Endometrial microvascular endothelial cells (primary cell): Measurements from ENCODE around the gene RAN. TPM values are rescaled to one million over a fixed set of nuclear protein-coding genes. Genes with fewer than 3 reads are reported as not detected.
"Not testable (repeated sequence)": the region's sequence is repeated elsewhere in the genome, so short reads cannot be mapped to it uniquely, and the experiment has no call there.

ENCODE experiments used
- in situ Hi-C: cut with HindIII; loops from 2 replicates; pipeline ENCODE4 v1.10.0; 2017; ENCODE audit warnings: low sequenced_read_pairs, low pct_unique_long_range_greater_than_20kb; ENCODE audit errors: inconsistent ontology term
- total RNA-seq: library from RNA; depleted of rRNA; stranded (reverse); fragments of >200 nt; gene quantifications from one replicate; pipeline ENCODE4 v1.2.3, GENCODE V29; 2015; ENCODE audit errors: inconsistent ontology term

Gene RAN
- total RNA-seq, 1 donor from 2014 or later = 572 TPM

DNA sequence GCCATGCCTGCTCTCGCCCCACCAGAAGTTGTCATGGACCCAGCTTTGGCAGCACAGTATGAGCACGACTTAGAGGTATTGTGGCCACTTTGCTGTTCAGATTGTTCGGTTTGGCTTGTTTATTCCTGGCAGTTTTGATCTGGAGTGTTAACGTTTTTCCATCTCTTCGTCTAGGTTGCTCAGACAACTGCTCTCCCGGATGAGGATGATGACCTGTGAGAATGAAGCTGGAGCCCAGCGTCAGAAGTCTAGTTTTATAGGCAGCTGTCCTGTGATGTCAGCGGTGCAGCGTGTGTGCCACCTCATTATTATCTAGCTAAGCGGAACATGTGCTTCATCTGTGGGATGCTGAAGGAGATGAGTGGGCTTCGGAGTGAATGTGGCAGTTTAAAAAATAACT lies 3.8 kb downstream of the RAN start:
- in situ Hi-C loops = not testable (repeated sequence)

GRCh38 chr12:130876297-130876696 lies 4.4 kb downstream of the RAN start:
- in situ Hi-C loops = no loop called here

DNA sequence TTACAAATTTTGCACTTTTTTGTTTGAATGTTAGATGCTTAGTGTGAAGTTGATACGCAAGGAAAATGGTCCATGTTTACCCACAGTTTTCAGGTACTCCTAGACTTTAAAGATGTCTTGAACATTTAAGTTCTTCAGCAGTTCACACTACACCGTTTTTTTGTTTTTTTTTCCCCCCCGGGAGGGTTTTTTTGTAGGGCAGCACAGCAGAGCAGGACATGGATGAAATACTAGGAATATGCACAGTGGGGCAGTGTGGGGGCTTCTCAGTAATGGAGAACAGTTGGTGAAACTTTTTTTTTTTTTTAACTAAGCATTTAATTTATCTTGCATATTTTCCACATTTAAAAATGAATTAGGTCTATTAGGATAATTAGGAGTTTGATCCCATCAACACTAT lies 4.9 kb downstream of the RAN start:
- in situ Hi-C loops = no loop called here

DNA sequence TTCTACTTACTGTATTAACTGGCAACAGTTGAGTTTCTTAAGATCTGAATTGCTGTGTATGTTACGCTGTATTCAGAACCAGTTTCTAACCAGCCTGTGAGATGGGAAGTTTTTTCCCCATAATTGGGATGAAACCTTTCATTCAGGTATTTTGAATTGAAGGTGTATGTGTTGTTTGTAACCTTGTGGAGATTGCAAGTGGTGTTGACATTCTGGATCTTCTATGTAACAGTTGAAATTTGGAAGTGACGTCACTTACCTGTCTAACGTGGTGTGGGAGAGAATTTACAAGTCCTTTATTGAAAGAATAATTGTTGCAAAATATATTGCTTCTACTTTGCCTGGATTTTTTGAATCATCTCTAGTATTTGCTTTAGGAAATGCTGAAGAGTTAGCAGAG lies 5.5 kb downstream of the RAN start:
- in situ Hi-C loops = no loop called here

DNA sequence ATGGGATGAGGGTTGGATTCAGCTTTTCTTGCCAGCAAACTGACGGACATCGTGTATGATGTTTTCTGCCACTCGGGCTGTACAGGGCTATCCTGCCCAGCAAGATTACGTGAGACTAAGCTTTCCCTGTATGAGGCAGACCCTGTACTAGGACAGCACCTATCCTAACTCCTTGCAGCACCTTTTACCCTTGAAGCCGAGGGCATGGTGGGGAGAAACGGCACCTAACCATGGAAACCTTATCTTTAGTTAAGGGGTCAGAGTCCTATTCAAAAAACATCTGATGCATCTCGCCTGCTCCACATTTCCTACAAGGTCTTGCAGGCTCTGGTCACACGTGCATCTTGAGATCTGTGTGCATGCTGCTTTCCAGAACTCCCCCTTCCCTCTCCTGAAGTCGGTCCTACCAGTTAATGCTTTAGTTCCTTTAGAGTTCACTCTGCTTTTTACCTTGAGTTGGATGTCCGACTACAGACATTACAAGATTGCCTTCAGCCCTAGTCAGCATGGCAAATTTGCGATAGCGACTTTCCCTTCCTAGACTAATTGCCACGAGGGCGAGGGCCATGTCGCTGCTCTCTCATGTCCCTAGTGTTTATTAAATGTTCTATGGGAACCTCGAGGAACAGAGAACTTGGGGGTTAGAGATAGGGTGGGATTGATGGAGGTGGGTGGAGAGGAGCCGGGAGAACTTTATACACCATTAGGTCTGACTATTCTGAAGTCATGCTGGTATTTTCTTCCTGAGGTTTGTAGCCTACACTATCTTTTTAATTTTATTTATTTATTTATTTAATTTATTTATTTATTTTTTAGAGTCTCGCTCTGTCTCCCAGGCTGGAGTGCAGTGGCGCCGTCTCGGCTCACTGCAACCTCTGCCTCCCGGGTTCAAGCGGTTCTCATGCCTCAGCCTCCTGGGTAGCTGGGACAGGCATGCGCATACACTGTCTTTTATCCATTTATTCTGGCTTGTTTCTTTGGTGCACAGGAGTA lies 6.6 kb downstream of the RAN start:
- in situ Hi-C loops = no loop called here

DNA sequence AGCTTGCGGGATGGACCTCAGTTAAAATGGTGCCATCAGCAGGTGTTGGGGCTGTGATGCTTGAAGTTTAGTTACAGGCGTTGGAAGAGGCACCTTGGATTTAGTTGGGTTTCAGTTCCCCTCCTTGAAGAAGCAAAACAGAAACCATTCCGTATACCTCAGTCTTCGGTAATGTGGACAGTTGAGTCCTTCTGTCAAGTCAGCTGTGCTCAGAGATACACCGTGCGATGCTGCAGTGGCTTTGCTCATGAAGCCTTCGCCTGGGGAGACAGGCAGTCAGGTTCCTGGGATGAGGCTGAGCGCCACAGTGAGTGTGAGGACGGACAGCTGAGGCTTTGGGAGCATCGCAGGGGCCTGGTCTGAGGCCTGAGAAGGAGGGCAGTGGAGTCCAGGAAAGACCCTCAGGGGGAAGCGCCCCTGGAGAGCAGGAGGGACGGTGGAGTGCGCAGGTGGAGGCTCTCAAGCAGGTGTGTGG lies 7.4 kb downstream of the RAN start:
- in situ Hi-C loops = no loop called here

DNA sequence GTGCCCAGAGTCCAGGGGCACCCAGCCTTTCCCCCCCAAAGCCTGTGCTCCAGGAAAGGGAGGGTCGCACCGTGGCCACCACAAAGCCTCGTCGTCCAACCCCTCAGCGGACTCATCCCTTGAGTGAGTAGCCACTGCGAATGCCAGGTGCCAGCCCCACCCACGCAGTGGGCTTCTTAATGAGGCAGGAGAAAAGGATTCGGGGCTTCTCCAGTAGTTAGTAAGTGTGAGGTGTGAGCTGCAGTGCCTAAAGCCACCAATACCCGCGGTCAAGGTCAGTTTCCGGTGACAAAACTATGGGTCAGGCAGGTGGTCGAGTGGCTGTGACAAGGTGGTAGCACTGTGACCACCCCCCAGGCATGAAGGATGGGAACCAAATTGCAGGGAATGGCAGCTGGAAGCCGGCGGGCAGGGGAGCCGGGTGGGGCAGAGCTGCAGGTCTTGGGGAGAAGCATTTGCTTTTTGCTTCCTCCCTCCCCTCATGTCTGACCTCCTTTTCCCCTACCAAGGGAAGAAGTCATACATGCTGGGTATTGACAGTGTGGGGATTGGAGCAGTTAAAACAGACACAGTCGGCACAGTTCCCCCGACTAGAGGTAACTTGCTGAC lies 8.0 kb downstream of the RAN start:
- in situ Hi-C loops = no loop called here

GRCh38 chr12:130880411-130880885 lies 8.6 kb downstream of the RAN start:
- in situ Hi-C loops = no loop called here

- in situ Hi-C loops = no loop called here
Observed at GRCh38 chr12:130881046-130881445, 9.2 kb downstream of the RAN start.

DNA sequence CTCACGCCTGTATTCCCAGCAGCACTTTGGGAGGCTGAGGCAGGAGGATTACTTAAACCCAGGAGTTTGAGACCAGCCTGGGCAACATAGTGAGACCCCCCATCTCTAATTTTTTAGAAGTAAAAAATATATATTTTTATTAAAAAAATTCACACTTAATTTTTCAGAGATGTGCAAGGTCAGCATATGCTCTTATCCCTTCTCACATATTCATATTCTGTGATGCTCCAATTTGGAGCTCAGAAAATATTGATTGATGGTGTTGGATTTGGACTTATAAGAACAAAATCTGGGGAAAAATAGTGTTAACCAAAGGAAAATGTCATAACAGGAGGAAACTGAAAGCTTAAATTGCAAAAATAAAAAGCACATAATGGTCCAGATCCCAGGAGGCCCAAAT lies 9.7 kb downstream of the RAN start:
- in situ Hi-C loops = no loop called here

DNA sequence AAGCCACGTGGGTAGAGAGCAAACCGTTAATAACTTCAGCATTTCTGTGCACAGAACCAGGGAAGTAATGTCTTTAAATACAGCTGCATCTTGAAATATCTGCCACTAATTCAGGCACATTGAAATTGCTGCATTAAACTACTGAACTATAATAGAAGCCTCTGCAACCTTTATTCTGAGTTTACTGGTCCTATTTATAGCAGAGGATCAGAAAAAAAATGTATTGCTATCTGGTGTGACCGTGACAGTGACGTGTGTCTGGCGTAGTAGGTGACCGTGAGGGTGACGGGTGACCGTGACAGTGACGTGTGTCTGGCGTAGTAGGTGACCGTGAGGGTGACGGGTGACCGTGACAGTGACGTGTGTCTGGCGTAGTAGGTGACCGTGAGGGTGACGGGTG lies 15.3 kb downstream of the RAN start:
- in situ Hi-C loops = not testable (repeated sequence)

DNA sequence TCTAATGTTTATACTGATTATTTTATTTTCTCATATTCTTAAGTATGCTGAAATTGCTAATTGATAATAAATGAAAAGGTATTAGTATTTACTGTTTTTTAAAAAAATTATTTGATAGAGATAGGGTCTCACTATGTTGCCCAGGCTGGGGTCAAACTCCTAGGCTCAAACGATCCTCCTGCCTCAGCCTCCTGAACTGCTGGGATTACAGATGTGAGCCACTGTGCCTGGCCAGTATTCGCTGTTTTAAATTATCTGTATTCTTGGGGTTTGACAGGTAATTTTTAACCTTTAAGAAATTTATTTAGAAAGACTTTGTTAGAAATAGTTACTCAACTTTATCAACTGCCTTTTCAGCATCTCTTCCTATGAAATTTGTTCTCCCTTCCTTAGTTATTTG lies 32.2 kb downstream of the RAN start:
- in situ Hi-C loops = no loop called here

- in situ Hi-C loops = not testable (repeated sequence)
Observed at GRCh38 chr12:130904936-130905455, 33.1 kb downstream of the RAN start.

DNA sequence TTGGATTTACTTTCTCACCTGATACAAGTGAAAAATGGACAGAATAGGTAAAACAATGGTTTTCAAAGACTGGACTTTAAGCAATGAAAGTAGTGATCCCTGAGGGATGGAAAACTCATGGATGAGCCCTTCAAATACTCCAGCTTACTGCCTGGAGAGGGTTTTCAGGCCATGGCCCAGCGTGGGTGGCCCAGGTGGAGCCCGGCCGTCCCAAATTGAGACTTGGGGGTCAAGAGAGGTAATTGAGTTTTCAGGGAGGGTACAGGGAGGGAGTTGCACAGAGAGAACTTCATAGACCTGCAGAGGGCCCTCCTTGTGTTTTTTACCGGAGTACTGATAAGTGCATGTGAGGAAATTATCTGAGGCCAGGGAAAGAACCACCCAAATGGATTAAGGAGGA lies 37.2 kb downstream of the RAN start:
- in situ Hi-C loops = no loop called here

DNA sequence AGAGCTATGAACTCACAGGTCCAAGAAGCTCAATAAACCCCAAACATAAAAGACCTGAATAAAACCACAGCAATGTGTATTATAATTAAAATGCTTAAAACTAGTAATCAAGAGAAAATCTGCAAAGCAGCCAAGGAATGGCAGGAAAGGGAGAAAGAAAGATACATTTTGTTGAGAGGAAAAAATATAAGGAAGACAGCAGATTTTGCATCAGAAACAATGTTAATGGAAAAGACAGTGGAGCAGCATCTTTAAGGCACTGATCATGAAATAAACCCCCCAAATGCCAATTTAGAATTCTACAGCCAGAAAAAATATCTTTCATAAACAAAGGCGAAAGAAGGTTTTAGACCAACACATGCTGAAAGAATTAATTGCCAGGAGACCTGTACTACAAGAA lies 39.3 kb downstream of the RAN start:
- in situ Hi-C loops = no loop called here

GRCh38 chr12:130911933-130912332 lies 40.1 kb downstream of the RAN start:
- in situ Hi-C loops = no loop called here

DNA sequence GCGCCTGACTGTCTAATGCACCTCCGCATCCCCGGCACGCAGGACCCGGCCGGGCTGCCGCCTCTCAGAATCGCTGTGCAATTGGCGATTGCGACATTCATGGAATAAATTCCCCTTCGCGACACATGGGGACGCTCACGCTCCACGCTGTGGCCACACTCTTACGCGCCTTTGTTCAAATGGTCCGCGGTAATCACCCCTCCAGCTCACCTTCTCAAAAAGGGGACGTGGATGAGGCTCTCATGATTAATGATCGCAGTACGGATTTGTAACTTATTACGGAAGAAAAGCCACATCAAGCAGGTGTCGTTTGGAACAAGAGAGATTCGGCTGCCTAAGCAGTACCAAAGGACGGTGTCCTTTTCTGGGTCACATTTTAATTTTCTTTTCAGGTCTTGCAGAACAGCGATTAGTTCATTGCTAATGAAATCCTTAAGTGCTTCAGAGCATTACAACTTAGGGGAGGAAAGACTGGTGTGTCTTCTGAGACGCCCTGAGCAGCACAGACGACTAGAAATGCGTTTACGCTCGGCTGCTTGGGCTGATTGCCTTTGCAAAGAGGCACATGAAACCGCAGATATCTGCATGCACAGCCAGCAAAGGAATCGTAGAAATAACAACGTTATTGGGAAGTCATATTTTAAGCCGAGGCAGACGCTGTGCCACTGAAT lies 44.5 kb downstream of the RAN start:
- in situ Hi-C loops = no loop called here

- in situ Hi-C loops = no loop called here
Observed at GRCh38 chr12:130917607-130918006, 45.7 kb downstream of the RAN start.

- in situ Hi-C loops = no loop called here
Observed at GRCh38 chr12:130919086-130919485, 47.2 kb downstream of the RAN start.
